T-helper 17 cell (primary cell): ENCODE results near the gene PANX2. TPM values are rescaled to one million over a fixed set of nuclear protein-coding genes. Genes with fewer than 3 reads are reported as not detected.

ENCODE experiments used
- ATAC-seq: fragments of 150-1000 bp; cut with Tn5 transposase; 2 replicates; pipeline ENCODE4 v1.10.0; 2021; ENCODE audit warnings: mild to moderate bottlenecking, moderate library complexity
- DNase-seq, 3 donors: peaks; one replicate each; pipeline versions ENCODE4 v3.0.0 to v3.0.0-alpha.2; 2020 to 2021
- H3K9me3 ChIP-seq: one replicate; pipeline ENCODE4 v1.7.0; 2013; ENCODE audit warnings: low read length, mild to moderate bottlenecking; ENCODE audit not compliant: control insufficient read depth, poor library complexity, severe bottlenecking
- H3K27ac Mint-ChIP-seq: one replicate; pipeline ENCODE4 v1.8.0; 2022; ENCODE audit warnings: mild to moderate bottlenecking, moderate library complexity, mixed read lengths
- H3K27me3 Mint-ChIP-seq: one replicate; pipeline ENCODE4 v1.8.0; 2022; ENCODE audit warnings: mixed read lengths
- H3K36me3 Mint-ChIP-seq: one replicate; pipeline ENCODE4 v1.8.0; 2022; ENCODE audit warnings: low read depth, mixed read lengths
- H3K4me1 Mint-ChIP-seq: one replicate; pipeline ENCODE4 v1.8.0; 2022; ENCODE audit warnings: mild to moderate bottlenecking, mixed read lengths
- H3K4me3 Mint-ChIP-seq: one replicate; pipeline ENCODE4 v1.8.0; 2022; ENCODE audit warnings: mild to moderate bottlenecking, moderate library complexity, mixed read lengths
- total RNA-seq, 4 donors: library from RNA in 2 of 4; stranded (reverse) in 2 of 4; gene quantifications; one replicate each; pipeline ENCODE4 v1.2.3 and lab custom pipeline; 2022 to 2026

The PANX2 gene
- total RNA-seq, 2 donors from 2014 or later = 0.29 TPM; not detected in 1

DNA sequence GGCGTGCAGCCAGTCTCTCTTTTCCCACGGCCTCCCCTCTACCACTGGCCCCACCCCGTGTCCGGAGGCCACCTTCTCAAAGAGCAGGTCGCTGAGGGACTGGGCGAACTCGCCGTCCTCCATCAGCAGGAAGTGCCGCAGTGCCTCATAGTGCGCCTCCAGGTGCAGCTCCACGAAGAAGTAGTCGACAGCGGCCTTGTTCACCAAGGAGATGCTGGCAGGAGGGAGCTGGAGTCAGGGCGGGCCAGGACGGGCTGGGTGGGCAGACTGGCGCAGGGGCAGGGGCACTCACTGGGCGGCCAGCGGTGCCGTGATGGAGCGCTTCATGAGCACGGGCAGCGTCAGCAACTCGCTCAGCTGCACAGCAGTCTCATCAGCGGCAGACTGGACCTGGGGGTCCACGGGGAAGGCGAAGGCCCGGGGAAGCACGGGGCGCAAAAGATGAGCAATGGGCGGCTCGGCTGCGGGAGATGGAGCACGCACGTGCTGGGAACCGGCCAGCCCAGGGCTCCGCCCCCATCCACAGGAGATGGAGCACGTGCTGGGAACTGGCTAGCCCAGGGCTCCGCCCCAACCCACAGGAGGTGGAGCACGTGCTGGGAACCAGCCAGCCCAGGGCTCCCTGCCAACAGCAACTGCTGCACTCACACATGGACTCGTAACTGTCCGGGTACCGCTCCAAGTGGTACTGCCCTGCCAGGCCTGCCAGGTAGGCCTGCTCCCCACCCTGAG is 48.6 kb downstream of the PANX2 start:
- Mint-ChIP-seq H3K27me3 (no peaks in the 10 kb centered on the region), H3K4me3 (peak overlapping the region; percentile 7), H3K36me3 (no peaks in the 10 kb centered on the region), H3K4me1 (peaks cover 3% of the 10 kb centered on the region), H3K27ac (no peak overlapping the region)
- no peak for DNase-seq
- ATAC-seq = peak; percentile 8
- H3K9me3 ChIP-seq = no peaks in the 10 kb centered on the region

DNA sequence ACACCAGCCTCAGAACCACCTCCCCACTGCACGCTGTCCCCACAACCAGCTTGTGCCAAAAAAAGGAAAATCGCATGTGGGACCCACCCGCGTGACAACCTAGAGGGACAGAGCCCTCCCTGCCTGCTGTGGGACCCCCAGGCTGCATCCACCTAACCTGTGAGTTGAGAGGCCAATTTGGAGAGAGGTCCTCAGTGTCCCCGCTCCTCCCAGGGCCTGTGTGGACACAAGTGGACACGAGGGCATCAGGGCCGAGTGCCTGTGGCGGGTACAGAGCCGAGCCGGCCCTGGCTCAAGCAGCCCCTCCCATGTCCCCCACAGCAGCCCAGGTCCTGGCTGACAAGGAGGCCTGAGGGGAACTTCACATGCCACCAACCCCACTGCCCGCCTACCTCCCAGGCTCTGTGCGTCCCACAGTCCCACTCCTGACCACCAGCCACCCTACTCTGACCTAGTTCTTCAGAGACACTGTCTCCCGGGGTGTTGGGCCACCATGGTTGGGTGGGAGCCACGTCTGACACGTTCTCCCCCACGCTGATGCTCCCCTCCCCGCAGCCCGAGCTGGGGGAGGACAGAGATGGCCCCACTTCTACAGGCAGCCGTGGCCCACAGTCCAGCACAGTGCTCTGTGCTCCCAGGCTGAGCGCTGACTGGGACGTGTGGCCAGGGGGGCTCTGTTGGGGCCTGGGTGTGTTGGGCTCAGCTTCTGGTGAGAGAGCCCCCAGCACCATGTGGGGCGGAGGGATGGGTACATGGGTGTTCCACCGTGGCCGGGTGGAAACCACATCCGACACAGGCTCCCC is 49.5 kb downstream of the PANX2 start:
- Mint-ChIP-seq H3K27ac (no peak overlapping the region), H3K4me1 (no peaks in the 10 kb centered on the region), H3K27me3 (no peaks in the 10 kb centered on the region), H3K36me3 (no peaks in the 10 kb centered on the region), H3K4me3 (no peak overlapping the region)
- no peaks in the 10 kb centered on the region for H3K9me3 ChIP-seq
- DNase-seq (no peak), ATAC-seq (no peak)

DNA sequence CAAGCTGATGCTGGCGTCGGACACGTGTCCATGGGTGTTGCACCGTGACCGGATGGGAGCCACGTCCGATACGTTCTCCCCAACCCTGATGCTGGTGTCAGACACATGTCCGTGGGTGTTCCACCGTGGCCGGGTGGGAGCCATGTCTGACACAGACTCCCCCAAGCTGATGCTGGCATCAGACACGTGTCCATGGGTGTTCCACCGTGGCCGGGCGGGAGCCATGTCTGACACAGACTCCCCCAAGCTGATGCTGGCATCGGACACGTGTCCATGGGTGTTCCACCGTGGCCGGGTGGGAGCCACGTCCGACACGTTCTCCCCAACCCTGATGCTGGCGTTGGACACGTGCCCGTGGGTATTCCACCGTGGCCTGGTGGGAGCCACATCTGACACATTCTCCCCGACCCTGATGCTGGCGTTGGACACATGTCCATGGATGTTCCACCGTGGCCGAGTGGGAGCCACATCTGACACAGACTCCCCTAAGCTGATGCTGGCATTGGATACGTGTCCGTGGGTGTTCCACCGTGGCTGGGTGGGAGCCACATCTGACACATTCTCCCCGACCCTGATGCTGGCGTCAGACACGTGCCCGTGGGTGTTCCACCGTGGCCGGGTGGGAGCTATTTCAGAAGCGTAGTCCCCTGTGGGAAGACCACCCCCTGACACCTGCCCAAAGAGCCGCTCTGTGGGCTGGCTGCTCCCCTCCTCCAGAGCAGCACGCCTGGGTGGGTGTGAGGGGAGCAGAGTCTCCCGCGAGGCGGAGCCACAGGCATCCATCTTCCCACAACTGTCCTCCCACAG is 50.3 kb downstream of the PANX2 start:
- Mint-ChIP-seq H3K4me3 (no peak overlapping the region), H3K36me3 (no peaks in the 10 kb centered on the region), H3K27ac (no peak overlapping the region), H3K4me1 (no peaks in the 10 kb centered on the region), H3K27me3 (no peaks in the 10 kb centered on the region)
- ATAC-seq = no peak
- no peak for DNase-seq
- H3K9me3 ChIP-seq = no peaks in the 10 kb centered on the region

DNA sequence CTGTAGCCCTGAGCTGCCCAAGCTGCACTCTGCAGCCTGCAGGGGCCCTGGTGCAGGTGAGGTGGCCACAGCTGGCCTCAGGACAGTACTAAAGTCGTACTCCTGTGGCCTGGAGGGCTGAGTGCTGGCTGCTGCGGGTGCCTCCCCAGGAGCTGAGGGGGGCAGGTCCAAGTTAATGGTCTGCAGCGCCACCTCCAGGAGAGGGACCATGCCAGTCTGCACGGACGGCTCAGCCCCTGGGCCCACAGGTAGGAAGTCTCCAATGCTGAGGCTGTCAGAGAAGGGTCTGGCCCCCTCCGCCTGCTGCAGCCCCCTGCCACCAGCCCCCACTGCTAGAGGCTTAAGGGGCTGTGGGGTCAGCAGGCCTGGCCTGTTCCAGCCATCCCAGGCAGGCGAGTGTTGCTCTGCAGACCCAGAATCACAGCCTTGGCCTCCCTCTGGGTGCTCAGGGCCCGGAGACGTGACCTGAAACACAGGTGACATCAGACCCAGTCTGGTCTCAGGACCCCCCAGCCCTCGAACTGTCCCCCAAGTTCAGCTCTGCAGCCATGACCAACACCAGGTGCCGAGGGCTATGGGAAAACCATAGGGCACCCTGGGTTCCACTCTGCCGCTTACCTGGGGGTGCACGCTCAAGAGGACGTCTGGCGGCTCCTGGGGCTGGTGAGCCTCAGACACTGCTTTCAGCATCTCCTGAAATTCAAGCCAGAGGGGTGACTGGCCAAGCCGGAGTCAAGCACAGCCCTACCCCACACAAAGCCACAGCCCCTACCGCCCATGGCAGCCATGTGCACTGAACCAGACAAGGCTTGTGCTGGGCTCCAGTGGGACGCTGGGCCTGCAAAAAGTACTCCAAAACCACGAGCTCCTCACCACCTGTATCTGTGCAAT is 51.1 kb downstream of the PANX2 start:
- H3K36me3 Mint-ChIP-seq = no peaks in the 10 kb centered on the region
- no peak overlapping the region for H3K4me3 Mint-ChIP-seq
- ATAC-seq (no peak), DNase-seq (no peak)
- H3K4me1 Mint-ChIP-seq = no peaks in the 10 kb centered on the region
- H3K27ac Mint-ChIP-seq = no peak overlapping the region
- H3K9me3 ChIP-seq = no peaks in the 10 kb centered on the region
- no peaks in the 10 kb centered on the region for H3K27me3 Mint-ChIP-seq

DNA sequence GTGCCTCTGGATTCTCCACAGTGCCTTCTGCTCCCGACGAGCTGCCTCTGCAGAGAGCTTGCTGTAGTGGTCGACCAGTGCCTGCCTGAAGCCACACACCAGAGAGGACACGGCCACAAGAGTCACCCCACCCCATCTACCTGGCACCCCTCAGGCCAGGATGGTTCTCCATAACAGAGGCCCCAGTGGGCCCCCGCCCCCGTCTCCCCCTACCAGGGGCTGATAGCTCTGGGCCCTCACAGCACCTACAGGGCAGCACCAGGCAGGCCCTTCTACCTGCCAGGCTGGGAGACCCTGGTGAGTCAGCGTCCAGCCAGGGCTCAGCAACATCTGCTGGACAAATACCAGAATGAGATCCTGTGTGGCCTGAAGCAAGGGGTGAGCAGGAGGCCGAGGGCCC is 52.0 kb downstream of the PANX2 start:
- no peaks in the 10 kb centered on the region for H3K36me3 Mint-ChIP-seq
- H3K4me3 Mint-ChIP-seq = no peak overlapping the region
- no peak overlapping the region for H3K27ac Mint-ChIP-seq
- no peaks in the 10 kb centered on the region for H3K27me3 Mint-ChIP-seq
- H3K9me3 ChIP-seq = no peaks in the 10 kb centered on the region
- no peak for DNase-seq
- ATAC-seq = no peak
- peaks cover 2% of the 10 kb centered on the region for H3K4me1 Mint-ChIP-seq

DNA sequence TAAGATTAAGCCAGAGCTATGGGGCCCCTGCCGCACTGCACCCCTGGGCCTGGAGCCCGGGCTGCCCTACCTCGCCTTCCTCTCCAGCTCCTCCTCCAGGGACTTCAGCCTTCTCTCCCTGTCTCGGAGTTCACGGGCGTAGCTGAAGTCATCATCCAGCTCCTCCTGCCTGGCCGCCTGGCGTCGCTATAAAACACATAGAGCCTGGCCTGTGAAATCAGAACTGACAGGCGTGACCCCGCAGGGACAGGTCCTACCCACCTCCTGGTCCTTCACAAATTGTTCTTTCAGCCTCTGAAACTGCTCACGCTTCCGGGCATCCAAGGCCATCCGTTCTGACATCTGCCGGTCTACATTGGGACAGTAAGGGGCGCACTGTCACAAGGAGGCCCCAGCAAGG is 53.5 kb downstream of the PANX2 start:
- no peaks in the 10 kb centered on the region for H3K27me3 Mint-ChIP-seq
- ATAC-seq (no peak), DNase-seq (no peak)
- peak overlapping the region; percentile 19 for H3K27ac Mint-ChIP-seq
- H3K9me3 ChIP-seq = no peaks in the 10 kb centered on the region
- peaks cover 8% of the 10 kb centered on the region for H3K4me1 Mint-ChIP-seq
- no peak overlapping the region for H3K4me3 Mint-ChIP-seq
- H3K36me3 Mint-ChIP-seq = peaks cover 2% of the 10 kb centered on the region

DNA sequence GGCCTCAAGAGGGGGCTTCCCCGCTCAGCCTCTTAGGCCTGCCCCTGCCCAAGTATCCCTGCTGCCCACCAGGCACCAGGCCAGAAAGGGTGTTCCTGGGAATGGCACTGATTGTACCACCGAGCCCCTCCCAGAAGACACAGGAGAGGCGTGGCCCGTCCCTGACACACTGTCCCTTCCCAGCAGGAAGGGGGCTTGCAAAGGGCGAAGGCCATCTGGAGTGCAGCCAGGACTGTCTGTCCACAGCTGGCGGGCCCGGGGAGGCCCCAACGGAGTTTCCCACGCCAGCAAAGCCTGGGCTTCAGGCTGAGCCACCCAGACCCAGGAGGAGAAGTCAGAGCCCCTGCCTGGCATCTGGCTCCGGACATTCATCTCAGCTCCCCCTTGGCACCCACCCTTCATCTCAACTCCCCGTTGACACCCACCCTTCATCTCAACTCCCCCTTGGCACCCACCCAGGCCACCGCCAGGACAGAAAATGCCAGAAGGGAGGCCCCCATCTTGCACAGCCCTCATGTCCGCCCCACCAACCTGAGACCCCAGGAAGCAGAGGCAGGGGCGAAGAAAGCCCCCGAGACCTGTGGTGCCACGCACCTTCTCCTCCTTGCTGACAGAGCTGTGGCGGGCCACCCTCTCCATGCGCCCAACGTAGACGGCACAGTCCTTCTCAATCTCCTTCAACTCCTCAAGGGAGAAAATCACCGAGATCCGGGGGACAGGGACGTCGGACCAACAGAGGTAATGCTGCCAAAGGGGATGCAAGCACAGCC is 54.9 kb downstream of the PANX2 start:
- H3K27ac Mint-ChIP-seq = no peak overlapping the region
- DNase-seq (no peak), ATAC-seq (no peak)
- H3K36me3 Mint-ChIP-seq = peaks cover 2% of the 10 kb centered on the region
- no peaks in the 10 kb centered on the region for H3K9me3 ChIP-seq
- peaks cover 9% of the 10 kb centered on the region for H3K4me1 Mint-ChIP-seq
- H3K4me3 Mint-ChIP-seq = no peak overlapping the region
- no peaks in the 10 kb centered on the region for H3K27me3 Mint-ChIP-seq

DNA sequence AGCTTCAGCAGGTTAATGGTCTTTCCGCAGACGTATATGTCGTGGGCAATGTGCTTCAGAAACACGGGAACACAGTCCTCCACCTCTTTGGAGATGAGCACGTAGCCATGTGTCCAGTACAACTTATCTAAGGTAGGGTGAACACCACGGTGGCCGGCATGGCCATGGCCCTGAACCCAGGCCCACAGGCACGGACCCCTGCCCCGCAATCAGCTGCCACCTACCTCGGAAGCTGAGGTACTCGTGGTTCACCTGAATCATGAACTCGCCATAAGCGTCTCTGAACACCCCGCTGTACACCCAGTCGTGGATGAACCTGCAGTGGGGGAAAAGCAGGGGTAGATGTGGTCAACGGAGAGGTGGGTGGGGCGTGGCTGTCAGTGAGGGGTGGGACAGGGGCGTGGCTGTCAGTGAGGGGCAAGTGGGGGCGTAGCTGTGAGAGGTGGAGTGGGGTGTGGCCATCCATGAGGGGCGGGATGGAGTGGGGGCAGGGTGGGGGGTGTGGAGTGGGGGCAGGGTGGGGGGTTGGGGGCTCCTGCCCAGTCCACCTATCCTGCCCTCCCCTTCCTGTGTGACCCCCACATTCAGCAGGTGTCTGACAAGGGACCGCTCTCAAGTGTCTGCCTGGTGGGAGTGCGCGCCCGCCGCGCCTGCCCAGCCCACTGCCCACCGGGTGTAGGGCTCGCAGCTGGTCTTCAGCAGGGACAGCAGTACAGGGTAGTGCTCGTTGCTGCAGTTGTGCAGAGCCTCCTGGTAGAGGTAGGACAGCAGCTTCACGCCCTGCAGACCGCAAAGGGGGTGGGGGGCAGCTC is 55.7 kb downstream of the PANX2 start:
- H3K36me3 Mint-ChIP-seq = peaks cover 2% of the 10 kb centered on the region
- H3K27me3 Mint-ChIP-seq = no peaks in the 10 kb centered on the region
- H3K4me1 Mint-ChIP-seq = peaks cover 9% of the 10 kb centered on the region
- DNase-seq = no peak
- no peak overlapping the region for H3K27ac Mint-ChIP-seq
- ATAC-seq = no peak
- H3K4me3 Mint-ChIP-seq = no peak overlapping the region
- no peaks in the 10 kb centered on the region for H3K9me3 ChIP-seq

DNA sequence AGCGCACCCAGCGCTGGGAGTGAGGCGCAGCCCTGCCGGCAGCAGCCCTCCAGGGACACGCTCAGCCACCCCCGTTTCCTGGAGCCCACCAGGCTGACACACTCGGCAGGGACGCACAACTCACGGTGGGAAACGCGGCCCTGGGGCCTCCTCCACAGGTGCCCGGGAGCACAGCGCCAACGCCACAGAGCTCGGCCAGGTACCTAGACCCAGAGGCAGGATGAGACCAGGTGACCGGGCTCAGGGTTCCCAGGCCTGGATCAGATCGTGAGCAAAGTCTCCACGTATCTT is 56.3 kb downstream of the PANX2 start:
- no peak for ATAC-seq
- DNase-seq = no peak
- no peaks in the 10 kb centered on the region for H3K27me3 Mint-ChIP-seq
- H3K27ac Mint-ChIP-seq = no peak overlapping the region
- no peaks in the 10 kb centered on the region for H3K9me3 ChIP-seq
- H3K36me3 Mint-ChIP-seq = peaks cover 2% of the 10 kb centered on the region
- H3K4me1 Mint-ChIP-seq = peaks cover 9% of the 10 kb centered on the region
- H3K4me3 Mint-ChIP-seq = no peak overlapping the region

DNA sequence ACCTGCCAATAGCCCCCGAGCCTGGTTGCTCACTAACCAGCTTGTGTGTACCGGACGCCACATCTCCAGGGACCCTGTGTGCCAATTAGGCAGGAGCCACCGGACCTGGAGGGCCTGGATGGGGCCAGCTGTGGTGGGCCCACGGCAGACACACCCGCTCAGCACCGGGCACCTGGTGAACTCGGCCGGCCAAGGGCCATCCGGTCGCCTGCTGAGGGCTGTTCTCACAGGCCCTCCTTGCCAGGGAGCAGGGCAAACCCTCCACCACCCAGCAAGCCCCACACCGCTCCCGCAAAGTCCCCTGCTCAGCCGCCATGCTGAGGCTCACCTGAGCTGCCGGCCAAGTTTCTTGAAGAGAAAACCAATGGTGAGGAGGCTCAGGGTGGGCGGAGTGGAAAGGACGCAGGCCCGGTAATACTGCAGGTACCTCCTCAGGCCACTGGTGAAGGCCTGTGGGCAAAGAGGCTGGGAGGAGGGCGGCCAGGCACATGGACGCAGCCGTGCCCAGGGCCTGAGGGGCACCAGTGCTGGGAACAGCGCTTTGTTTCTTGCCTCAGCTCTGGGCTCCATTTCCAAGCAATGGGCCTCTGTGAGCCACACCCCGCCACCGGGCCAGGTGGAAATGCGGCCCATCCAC is 57.2 kb downstream of the PANX2 start:
- peaks cover 2% of the 10 kb centered on the region for H3K36me3 Mint-ChIP-seq
- peaks cover 9% of the 10 kb centered on the region for H3K4me1 Mint-ChIP-seq
- no peak overlapping the region for H3K27ac Mint-ChIP-seq
- H3K9me3 ChIP-seq = no peaks in the 10 kb centered on the region
- no peak for DNase-seq
- ATAC-seq = no peak
- no peak overlapping the region for H3K4me3 Mint-ChIP-seq
- no peaks in the 10 kb centered on the region for H3K27me3 Mint-ChIP-seq

DNA sequence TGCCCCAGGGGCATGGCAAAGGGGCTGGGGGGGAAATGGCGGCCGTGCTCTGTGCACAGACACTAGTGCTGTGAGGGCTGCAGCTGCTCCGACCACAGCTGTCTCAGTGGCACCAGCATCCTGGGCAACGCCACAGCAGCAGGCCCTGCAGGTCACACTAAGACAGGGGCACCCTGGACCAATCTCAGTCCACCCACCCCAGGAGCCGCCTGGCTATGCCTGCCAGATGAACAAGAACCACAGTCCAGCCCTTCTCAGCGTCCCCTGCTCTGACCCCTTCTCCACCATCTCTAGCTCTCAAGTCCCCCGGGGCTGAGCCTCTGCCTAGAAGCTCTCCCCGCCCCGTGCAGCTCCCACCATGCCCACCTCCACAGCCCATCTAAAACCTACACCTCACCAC is 57.8 kb downstream of the PANX2 start:
- no peak for ATAC-seq
- no peaks in the 10 kb centered on the region for H3K9me3 ChIP-seq
- no peak for DNase-seq
- no peak overlapping the region for H3K4me3 Mint-ChIP-seq
- H3K36me3 Mint-ChIP-seq = peaks cover 2% of the 10 kb centered on the region
- peaks cover 9% of the 10 kb centered on the region for H3K4me1 Mint-ChIP-seq
- peak overlapping the region; percentile 47 for H3K27ac Mint-ChIP-seq
- H3K27me3 Mint-ChIP-seq = no peaks in the 10 kb centered on the region
